ENCODE data around the gene MPND.
A peak's percentile ranks its signal among the peaks of the same experiment; 100 is the strongest.

The MPND gene

GRCh38 chr19:4385291-4386040 lies 42.1 kb downstream of the MPND start:
- no peak for DNase-seq

- DNase-seq: no peak
These were observed 42.9 kb downstream of the MPND start for GRCh38 chr19:4386041-4386782.

DNA sequence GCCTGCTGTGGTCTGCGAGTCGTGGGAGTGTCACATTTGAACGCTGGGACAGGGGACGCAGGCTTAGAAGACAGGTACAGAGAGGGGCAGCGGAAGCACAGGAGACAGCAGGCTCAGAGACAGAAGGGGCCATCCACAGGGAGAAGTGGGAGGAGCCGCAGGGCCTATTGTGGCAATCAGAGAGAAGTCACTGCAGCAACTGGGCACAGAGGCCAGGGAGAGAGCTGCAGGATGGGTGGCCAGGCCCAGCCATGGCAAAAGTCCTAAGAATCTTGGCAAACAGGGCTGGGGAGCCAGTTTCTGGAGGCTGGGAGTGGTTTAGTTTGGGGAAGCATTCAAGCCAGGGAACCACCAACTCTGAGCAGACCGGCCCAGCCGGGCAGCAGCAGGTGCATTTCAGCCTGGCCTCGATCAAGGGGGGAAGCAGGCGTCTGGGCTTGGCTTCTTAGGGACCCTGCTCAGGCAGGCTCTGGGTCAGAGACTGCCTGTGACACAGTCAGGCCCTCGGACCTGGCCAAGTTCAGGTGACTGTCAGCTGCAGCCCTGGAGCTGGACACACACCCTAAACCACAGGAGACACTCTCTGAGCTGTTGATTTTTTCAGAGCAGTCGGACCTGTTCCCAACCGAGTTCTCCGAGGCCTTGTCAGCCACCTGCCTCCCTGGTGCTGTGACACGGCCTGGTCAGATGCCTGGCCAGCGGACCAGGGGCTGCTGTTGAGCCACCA lies 45.1 kb downstream of the MPND start:
- no peak for DNase-seq

GRCh38 chr19:4389064-4389375 lies 45.7 kb downstream of the MPND start:
- no peak for DNase-seq

GRCh38 chr19:4389511-4390016 lies 46.2 kb downstream of the MPND start:
- no peak for DNase-seq

- no peak for DNase-seq
These were observed 46.7 kb downstream of the MPND start for GRCh38 chr19:4390017-4390566.

- no peak for DNase-seq
These were observed 47.4 kb downstream of the MPND start for GRCh38 chr19:4390567-4391305.

- no peak for DNase-seq
These were observed 47.9 kb downstream of the MPND start for GRCh38 chr19:4391306-4391693.

DNA sequence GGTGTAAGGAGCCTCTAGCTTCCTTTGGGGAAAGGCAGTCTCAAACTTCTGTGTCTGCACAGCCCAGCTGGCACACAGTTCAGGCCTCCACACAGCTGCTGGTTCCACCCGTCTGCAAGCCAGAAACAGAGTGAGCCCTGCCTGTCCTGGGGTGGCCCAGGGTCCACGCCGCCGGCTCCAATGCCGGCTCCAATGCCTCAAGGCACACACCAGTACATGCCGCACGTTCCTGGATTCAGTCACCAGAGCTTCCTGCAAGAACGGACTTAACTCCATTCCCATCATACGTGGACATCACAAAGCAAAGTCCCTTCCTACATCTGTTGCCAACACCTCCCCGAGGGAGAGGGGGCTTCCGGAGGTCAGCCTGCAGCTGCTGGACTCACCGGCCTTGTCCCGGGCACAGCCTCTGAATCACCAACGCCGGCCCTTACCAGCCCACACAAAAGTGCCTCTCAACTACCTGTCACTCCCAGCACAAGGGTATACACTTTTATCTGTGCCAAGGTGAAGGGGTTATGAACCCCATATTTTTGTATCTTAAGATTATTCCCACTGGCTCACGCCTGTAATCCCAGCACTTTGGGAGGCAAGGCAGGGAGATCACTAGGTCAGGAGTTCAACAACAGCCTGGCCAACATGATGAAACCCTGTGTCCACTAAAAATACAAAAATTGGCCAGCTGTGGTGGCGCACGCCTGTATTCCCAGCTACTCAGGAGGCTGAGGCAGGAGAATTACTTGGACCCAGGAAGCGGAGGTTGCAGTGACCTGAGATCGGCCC lies 48.5 kb downstream of the MPND start:
- DNase-seq: no peak

DNA sequence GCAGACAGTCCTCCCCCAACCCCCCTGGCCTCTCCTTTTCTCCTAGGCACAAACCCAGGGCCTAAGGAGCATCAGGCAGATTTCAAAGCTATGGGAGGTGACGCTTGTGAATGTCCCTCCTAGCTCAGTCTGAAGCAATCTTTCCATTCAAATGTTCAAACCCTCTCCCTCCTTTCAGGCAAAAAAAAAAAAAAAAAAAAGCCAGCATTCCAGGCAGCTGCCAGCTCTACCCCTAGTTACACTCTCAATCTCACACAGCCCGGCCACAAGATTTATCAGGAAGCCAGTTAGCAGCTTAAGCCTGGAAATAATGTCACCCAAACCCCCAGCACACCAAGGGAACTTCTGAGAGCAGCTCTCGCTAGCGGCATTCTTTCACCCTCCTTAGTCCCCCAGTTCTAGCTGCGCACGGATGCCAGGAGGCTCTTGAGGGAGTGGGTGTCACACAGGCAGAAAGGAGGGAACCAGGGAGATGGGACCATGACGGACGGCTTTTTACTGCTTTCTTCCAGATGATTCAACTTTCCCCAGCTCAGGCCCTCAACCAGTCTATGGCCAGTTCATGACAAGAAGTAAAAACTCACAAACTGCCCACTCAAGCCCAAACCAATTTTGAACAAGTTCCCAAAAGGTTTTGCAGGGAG lies 50.7 kb downstream of the MPND start:
- no peak for DNase-seq

- DNase-seq: no peak
These were observed 53.8 kb downstream of the MPND start for GRCh38 chr19:4396949-4397783.

GRCh38 chr19:4399812-4400134 lies 56.4 kb downstream of the MPND start:
- DNase-seq: no peak

GRCh38 chr19:4400135-4400936 lies 57.0 kb downstream of the MPND start, which contains the start of gene SH3GL1:
Gene SH3GL1, minus strand, starts transcription at chr19:4400547. Its CDS starts 179 bp downstream, at chr19:4400368.
- DNase-seq: peak; percentile 54

DNA sequence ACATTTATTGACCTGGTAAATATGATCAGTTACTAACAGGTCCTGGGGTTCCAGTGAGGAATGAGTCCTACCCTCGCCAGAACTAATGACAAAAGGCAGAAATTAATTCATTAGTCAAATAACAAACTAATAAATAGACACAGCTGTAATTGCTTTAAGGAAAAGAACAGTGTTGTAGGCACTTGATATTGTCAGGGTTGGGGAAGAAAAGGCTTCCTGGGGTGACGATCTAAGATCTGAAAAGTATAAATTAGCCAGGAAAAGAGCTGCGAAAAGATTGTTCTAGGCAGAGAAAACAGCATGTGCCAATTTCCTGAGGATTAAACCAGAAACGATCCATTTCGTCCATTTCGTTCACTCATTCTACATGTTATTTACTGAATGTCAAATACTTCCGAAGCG lies 58.4 kb downstream of the MPND start:
- DNase-seq: no peak

DNA sequence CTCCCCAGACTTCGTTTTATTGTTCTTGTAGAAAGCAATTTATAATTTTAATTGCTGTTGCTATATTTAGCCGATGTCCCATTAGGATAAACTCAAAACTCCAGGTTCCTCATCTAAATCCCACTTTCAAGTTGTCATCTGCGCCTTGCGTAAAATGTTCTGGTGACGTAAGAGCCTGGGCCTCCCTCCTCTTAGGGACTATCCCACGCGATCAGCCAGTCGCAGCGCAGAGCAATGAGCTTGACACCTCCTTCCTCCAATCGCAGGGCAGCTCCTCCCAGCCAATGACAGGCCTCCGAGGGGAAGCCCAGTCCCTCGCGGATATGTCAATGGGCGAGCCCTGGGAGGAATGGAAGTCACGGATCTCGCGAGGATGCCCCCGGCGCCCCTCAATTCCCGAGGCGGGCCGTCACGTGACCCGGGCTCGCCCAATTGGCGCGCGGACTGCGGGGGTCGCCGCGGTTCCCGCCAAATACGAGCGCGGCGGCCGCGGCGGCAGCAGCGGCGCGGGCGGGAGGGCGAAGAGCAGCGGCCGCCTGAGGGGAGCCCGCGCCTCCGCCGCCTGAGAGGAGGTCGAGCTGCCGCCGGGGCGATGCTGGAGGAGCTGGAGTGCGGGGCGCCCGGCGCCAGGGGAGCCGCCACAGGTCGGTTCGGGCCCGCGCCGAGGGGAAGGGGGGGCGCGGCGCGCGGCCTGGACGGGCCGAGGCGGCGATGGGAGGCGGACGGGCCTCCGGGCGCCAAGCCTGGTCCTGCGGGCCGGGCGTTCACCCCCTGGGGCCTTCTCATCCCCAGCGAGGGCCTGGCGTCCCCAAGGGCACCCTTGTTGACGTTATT lies 59.0 kb downstream of the MPND start, which contains the start of gene CHAF1A:
Gene CHAF1A, plus strand, starts transcription at position 470 of the 834 bp plus-strand sequence. Its CDS starts 123 bp downstream, at position 593.
- peak; percentile 97 for DNase-seq

DNA sequence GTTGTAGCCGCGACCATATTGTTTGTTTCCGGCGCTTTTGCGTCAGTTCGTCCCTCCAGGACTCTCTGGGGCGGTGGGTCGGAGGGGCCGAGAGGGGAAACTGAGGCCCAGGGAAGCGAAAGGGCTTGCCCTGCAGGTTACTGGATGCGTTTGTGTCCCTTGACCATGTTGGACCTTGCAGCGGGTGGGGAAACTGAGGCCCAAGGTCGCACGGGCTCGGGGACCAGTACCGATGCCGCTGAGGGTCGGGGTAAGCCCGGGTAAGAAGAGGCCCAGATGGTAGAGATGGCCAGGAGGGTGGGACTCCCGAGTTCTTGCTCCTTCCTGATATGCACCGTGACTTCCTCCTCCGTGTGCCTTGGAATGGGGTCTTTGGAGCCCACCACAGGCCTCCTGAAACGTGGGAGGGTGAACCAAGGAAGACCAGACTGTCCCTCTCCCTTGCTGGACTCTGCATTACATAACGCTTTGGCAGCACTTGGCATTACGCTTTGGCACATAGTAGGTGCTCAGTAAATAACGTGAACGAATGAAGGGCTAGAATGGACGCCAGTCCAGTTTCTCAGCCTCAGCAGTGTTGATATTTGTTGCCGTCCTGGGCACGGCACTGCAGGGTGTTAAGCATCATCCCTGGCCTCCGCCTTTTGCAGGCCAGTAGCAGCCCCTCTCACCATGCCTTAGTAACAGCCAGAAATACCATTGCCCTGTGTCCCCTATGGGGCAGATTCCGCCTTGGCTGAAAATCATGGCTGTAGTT lies 59.8 kb downstream of the MPND start:
- DNase-seq: no peak

DNA sequence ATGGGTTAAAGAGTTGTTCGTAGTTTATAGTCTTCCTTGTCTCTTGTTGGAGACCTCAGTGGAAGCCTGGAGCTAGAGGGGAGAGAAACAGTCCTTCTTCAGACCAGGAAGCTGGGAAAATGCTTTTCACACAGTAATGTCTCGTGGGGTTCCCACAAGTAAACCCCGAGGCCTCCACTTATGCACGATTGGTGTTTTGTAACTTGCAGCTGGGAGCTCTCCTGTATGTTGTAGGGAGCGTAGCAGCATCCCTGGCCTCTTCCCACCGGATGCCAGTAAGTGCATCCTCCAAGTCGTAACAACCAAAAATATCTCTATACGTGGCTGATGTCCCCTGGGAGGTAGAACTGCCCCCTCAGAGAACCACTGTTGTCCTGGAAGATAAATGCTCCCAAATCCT lies 62.6 kb downstream of the MPND start:
- no peak for DNase-seq

- DNase-seq: no peak
These were observed 63.3 kb downstream of the MPND start for GRCh38 chr19:4406626-4407025.

All from NCI-H1048 (cell line).